NCI-H187 treated with DMSO at 0.1 percent for 48 hours (cell line): ENCODE results near the gene CIT.
A peak's percentile ranks its signal among the peaks of the same experiment; 100 is the strongest.
"Not testable (repeated sequence)": the region's sequence is repeated elsewhere in the genome, so short reads cannot be mapped to it uniquely, and the experiment has no call there.

Source experiments
- DNase-seq: peaks from one replicate; lab custom pipeline; 2025; lab: John Stamatoyannopoulos, UW

The CIT gene

GRCh38 chr12:119730381-119730780, 146.7 kb downstream of the CIT start:
- no peak for DNase-seq

- no peak for DNase-seq
Measured at GRCh38 chr12:119729871-119730270, 147.2 kb downstream of the CIT start.

GRCh38 chr12:119728444-119728745, 148.7 kb downstream of the CIT start:
- DNase-seq = no peak

GRCh38 chr12:119727600-119728443, 149.3 kb downstream of the CIT start:
- no peak for DNase-seq

GRCh38 chr12:119725523-119725922, 151.6 kb downstream of the CIT start:
- no peak for DNase-seq

- no peak for DNase-seq
Measured at GRCh38 chr12:119721306-119721705, 155.8 kb downstream of the CIT start.

- no peak for DNase-seq
Measured at GRCh38 chr12:119720349-119720748, 156.8 kb downstream of the CIT start.

- no peak for DNase-seq
Measured at GRCh38 chr12:119718141-119718540, 159.0 kb downstream of the CIT start.

- no peak for DNase-seq
Measured at GRCh38 chr12:119715268-119715620, 161.9 kb downstream of the CIT start.

GRCh38 chr12:119714614-119715267, 162.4 kb downstream of the CIT start:
- no peak for DNase-seq

GRCh38 chr12:119713551-119714031, 163.5 kb downstream of the CIT start:
- peak; percentile 78 for DNase-seq

- no peak for DNase-seq
Measured at GRCh38 chr12:119712721-119713120, 164.4 kb downstream of the CIT start.

- no peak for DNase-seq
Measured at GRCh38 chr12:119711693-119712092, 165.4 kb downstream of the CIT start.

GRCh38 chr12:119710965-119711551, 166.1 kb downstream of the CIT start:
- DNase-seq = peak; percentile 75

GRCh38 chr12:119710374-119710964, 166.7 kb downstream of the CIT start:
- DNase-seq = no peak

GRCh38 chr12:119706427-119706826, 170.7 kb downstream of the CIT start:
- not testable (repeated sequence) for DNase-seq

GRCh38 chr12:119705182-119705581, 171.9 kb downstream of the CIT start:
- DNase-seq = no peak

- no peak for DNase-seq
Measured at GRCh38 chr12:119704065-119704747, 172.9 kb downstream of the CIT start.

- DNase-seq = no peak
Measured at GRCh38 chr12:119700078-119700477, 177.0 kb downstream of the CIT start.

- no peak for DNase-seq
Measured at GRCh38 chr12:119699199-119699760, 177.8 kb downstream of the CIT start.

GRCh38 chr12:119696943-119697342, 180.2 kb downstream of the CIT start:
- DNase-seq = no peak

GRCh38 chr12:119695034-119695433, 182.1 kb downstream of the CIT start:
- no peak for DNase-seq
